DMS79 (cell line): ENCODE results near the gene ZNF695.

Experiments
- DNase-seq: peaks from one replicate; lab custom pipeline; 2025; lab: John Stamatoyannopoulos, UW

ZNF695 gene

DNA sequence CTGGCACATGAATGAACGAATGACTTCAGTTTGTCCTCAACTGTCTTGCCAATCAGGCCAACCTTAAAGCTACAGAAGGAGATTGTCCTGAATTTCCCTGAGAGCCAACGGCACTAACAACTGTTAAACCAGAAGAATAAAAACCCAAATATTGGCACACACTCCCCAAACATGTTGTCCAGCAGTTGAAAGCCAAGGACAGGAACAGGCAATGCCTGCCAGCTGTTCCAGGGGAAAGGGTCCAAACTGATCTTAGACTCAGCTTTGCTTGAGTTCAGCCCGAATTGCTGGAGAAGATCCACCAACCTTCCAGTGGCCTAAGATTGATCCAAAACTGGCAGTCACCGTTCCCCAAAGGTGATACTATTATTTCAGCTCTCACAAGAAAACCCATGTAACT, 53.7 kb downstream of the ZNF695 start:
- no peak for DNase-seq

DNA sequence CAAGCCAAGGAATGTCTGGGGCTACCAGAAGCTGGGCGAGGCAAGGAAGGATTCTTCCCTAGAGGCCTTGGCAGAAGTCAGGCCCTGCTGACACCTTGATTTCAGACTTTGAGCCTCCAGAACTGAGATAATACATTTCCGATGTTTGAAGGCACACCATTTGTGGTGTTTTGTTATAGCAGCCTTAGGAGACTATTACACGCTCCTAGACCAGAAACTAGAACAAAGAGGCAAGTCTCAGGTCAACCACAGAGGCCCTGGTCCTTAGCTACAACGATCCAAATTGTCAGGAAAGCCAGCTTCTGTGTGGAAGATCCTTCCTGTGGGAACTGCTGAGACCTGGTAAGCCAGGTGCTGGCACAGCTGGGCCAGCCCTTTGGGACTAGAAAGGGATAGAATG, 56.4 kb downstream of the ZNF695 start:
- no peak for DNase-seq

DNA sequence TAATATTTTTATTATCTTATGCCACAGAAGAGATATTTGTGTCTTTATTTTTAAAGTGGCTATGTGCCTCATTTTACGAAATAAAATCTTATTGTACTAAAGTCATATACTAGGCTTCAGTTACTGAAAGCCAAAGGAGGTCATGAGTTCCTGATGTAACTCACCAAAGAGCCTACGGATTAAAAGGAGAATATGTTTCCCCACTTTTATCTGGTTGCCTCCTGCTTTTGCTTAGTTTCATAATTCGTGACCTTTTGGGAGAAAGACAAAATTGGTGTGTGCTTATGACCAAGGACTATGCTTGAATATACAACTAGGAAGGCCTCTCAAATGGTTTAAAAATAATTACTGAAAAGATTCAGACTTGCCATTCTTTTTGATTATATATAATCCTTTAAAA, 57.9 kb downstream of the ZNF695 start:
- no peak for DNase-seq

DNA sequence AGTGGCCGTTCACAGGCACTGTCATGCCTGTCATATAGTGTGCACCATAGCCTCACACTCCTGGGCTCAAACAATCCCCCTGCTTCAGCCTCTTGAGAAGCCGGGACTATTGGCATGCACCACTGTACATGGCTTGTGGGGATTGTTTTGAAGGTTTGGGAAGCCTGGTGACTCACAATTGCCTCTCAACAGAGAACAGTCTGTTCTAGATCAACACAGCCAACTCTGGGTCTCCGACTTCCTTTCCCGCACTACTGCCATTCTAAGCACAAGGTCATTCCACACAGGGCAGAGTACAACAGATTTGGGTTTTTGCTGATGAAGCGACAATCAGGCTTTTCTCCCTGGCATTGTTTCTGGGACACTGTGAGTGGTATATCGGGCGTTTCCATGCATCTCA, 60.6 kb downstream of the ZNF695 start:
- DNase-seq, result no peak

DNA sequence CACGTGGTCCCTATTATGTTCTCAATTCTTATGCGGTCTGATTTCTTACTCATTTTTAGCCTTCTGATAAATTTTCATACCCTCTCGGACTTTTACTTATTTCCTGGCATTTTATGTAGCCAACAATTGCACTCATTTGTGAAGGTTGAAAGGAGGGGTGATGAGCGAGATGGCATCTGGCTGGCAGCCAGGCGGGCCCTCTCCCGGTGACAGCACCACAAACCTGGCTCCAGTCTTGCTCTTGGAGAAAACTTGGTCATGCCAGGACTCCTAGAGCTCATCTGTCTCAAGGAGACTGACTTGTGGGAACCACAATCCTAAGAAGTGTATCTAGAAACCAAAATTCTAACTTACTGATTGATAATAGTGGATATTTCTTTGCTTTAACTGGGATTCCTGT, 61.5 kb downstream of the ZNF695 start:
- DNase-seq, result no peak
